ENCODE data around the gene BAZ1B.
"Not testable (repeated sequence)": the region's sequence is repeated elsewhere in the genome, so short reads cannot be mapped to it uniquely, and the experiment has no call there.

BAZ1B gene

GRCh38 chr7:73541722-73542121 lies 19.6 kb upstream of the BAZ1B start:
- DNase-seq (ENCODE audit: low read depth): no peak

GRCh38 chr7:73539709-73540108 lies 17.6 kb upstream of the BAZ1B start:
- no peak for DNase-seq (ENCODE audit: low read depth)

GRCh38 chr7:73538510-73538909 lies 16.4 kb upstream of the BAZ1B start:
- not testable (repeated sequence) for DNase-seq (ENCODE audit: low read depth)

GRCh38 chr7:73537051-73537450 lies 15.0 kb upstream of the BAZ1B start:
- no peak for DNase-seq (ENCODE audit: low read depth)

GRCh38 chr7:73536479-73536878 lies 14.4 kb upstream of the BAZ1B start:
- no peak for DNase-seq (ENCODE audit: low read depth)

- not testable (repeated sequence) for DNase-seq (ENCODE audit: low read depth)
These were observed 13.8 kb upstream of the BAZ1B start for GRCh38 chr7:73535918-73536317.

- no peak for DNase-seq (ENCODE audit: low read depth)
These were observed 11.6 kb upstream of the BAZ1B start for GRCh38 chr7:73533742-73534141.

GRCh38 chr7:73532224-73532623 lies 10.1 kb upstream of the BAZ1B start:
- DNase-seq (ENCODE audit: low read depth): no peak

GRCh38 chr7:73530800-73531199 lies 8.7 kb upstream of the BAZ1B start:
- no peak for DNase-seq (ENCODE audit: low read depth)

- DNase-seq (ENCODE audit: low read depth): no peak
These were observed 5.1 kb upstream of the BAZ1B start for GRCh38 chr7:73526896-73527821.

- DNase-seq (ENCODE audit: low read depth): not testable (repeated sequence)
These were observed 4.0 kb upstream of the BAZ1B start for GRCh38 chr7:73526158-73526494.

- DNase-seq (ENCODE audit: low read depth): no peak
These were observed 423 bp downstream of the BAZ1B start for GRCh38 chr7:73521636-73522104.

- no peak for DNase-seq (ENCODE audit: low read depth)
These were observed 1.1 kb downstream of the BAZ1B start for GRCh38 chr7:73520673-73521635.

- DNase-seq (ENCODE audit: low read depth): no peak
These were observed 2.0 kb downstream of the BAZ1B start for GRCh38 chr7:73519867-73520672.

- no peak for DNase-seq (ENCODE audit: low read depth)
These were observed 3.6 kb downstream of the BAZ1B start for GRCh38 chr7:73518470-73518869.

GRCh38 chr7:73517241-73517995 lies 4.7 kb downstream of the BAZ1B start:
- no peak for DNase-seq (ENCODE audit: low read depth)

- no peak for DNase-seq (ENCODE audit: low read depth)
These were observed 6.9 kb downstream of the BAZ1B start for GRCh38 chr7:73515178-73515577.

GRCh38 chr7:73512018-73512780 lies 9.9 kb downstream of the BAZ1B start:
- no peak for DNase-seq (ENCODE audit: low read depth)

GRCh38 chr7:73509463-73509862 lies 12.6 kb downstream of the BAZ1B start:
- no peak for DNase-seq (ENCODE audit: low read depth)

GRCh38 chr7:73507556-73507955 lies 14.5 kb downstream of the BAZ1B start:
- DNase-seq (ENCODE audit: low read depth): no peak
